Measurements from ENCODE around the gene ACTMAP. TPM values are rescaled to one million over a fixed set of nuclear protein-coding genes. Genes with fewer than 3 reads are reported as not detected.

Gene ACTMAP
- total RNA-seq, 1 experiment from 2014 or later = 3.1 TPM

- DNase-seq = no peak
- Histone ChIP-seq H3K27me3 (ENCODE audit: control insufficient read depth, insufficient read depth, low read length) (no peaks in the 10 kb centered on the region), H3K36me3 (replicated peaks; ENCODE audit: control insufficient read depth, insufficient read depth, low read length) (peaks cover 13% of the 10 kb centered on the region), H3K4me3 (ENCODE audit: insufficient read depth, low read depth, low read length) (no peak overlapping the region)
These were observed 40.5 kb downstream of the ACTMAP start for GRCh38 chr19:40709817-40710216.

GRCh38 chr19:40707615-40708014, 42.7 kb downstream of the ACTMAP start:
- no peaks in the 10 kb centered on the region for H3K27me3 ChIP-seq (ENCODE audit: control insufficient read depth, insufficient read depth, low read length)
- no peak overlapping the region for H3K4me3 ChIP-seq (ENCODE audit: insufficient read depth, low read depth, low read length)
- H3K36me3 ChIP-seq (replicated peaks; ENCODE audit: control insufficient read depth, insufficient read depth, low read length) = peaks cover 16% of the 10 kb centered on the region
- no peak for DNase-seq

GRCh38 chr19:40705950-40706619, 44.2 kb downstream of the ACTMAP start:
- no peak for DNase-seq
- no peaks in the 10 kb centered on the region for H3K27me3 ChIP-seq (ENCODE audit: control insufficient read depth, insufficient read depth, low read length)
- H3K4me3 ChIP-seq (ENCODE audit: insufficient read depth, low read depth, low read length) = no peak overlapping the region
- H3K36me3 ChIP-seq (replicated peaks; ENCODE audit: control insufficient read depth, insufficient read depth, low read length) = peaks cover 17% of the 10 kb centered on the region

GRCh38 chr19:40705362-40705651, 45.0 kb downstream of the ACTMAP start:
- H3K27me3 ChIP-seq (ENCODE audit: control insufficient read depth, insufficient read depth, low read length) = no peaks in the 10 kb centered on the region
- DNase-seq = no peak
- H3K36me3 ChIP-seq (replicated peaks; ENCODE audit: control insufficient read depth, insufficient read depth, low read length) = peaks cover 15% of the 10 kb centered on the region
- no peak overlapping the region for H3K4me3 ChIP-seq (ENCODE audit: insufficient read depth, low read depth, low read length)

- peaks cover 14% of the 10 kb centered on the region for H3K36me3 ChIP-seq (replicated peaks; ENCODE audit: control insufficient read depth, insufficient read depth, low read length)
These were observed 45.6 kb downstream of the ACTMAP start for GRCh38 chr19:40704491-40705361.

GRCh38 chr19:40703029-40703755, 47.1 kb downstream of the ACTMAP start:
- peaks cover 15% of the 10 kb centered on the region for H3K36me3 ChIP-seq (replicated peaks; ENCODE audit: control insufficient read depth, insufficient read depth, low read length)
- DNase-seq = peak; percentile 25
- H3K4me3 ChIP-seq (ENCODE audit: insufficient read depth, low read depth, low read length) = no peak overlapping the region
- H3K27me3 ChIP-seq (ENCODE audit: control insufficient read depth, insufficient read depth, low read length) = no peaks in the 10 kb centered on the region

More at GRCh38 chr19:40704491-40705361, 45.6 kb downstream of the ACTMAP start:
- no peak overlapping the region for H3K4me3 ChIP-seq (ENCODE audit: insufficient read depth, low read depth, low read length)
- no peaks in the 10 kb centered on the region for H3K27me3 ChIP-seq (ENCODE audit: control insufficient read depth, insufficient read depth, low read length)
- no peak for DNase-seq

- H3K36me3 ChIP-seq (replicated peaks; ENCODE audit: control insufficient read depth, insufficient read depth, low read length) = peaks cover 14% of the 10 kb centered on the region
- H3K27me3 ChIP-seq (ENCODE audit: control insufficient read depth, insufficient read depth, low read length) = no peaks in the 10 kb centered on the region
- DNase-seq = peak; percentile 90
- no peak overlapping the region for H3K4me3 ChIP-seq (ENCODE audit: insufficient read depth, low read depth, low read length)
These were observed 47.8 kb downstream of the ACTMAP start for GRCh38 chr19:40702337-40703012.

DNA sequence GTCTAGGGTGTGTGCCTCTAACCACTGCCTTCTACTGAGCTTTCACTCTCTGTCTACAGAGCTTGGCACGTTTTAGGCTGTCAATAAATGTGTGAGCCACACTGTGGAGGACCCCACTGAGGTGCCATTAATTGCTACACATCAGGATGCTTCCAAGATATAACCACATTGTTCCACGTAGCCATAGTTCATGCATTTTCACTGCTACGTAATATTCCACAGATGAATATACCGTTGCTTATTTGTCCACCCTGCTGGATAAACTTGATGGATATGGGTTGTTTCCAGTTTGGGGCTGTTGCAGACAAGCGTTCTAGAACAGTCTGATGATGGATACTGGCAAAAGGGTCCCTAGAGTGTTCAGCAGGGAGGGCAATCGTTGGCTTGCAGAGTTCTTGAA, 48.5 kb downstream of the ACTMAP start:
- no peak overlapping the region for H3K4me3 ChIP-seq (ENCODE audit: insufficient read depth, low read depth, low read length)
- peaks cover 15% of the 10 kb centered on the region for H3K36me3 ChIP-seq (replicated peaks; ENCODE audit: control insufficient read depth, insufficient read depth, low read length)
- H3K27me3 ChIP-seq (ENCODE audit: control insufficient read depth, insufficient read depth, low read length) = no peaks in the 10 kb centered on the region
- no peak for DNase-seq

- Histone ChIP-seq H3K4me3 (ENCODE audit: insufficient read depth, low read depth, low read length) (no peak overlapping the region), H3K36me3 (replicated peaks; ENCODE audit: control insufficient read depth, insufficient read depth, low read length) (peaks cover 14% of the 10 kb centered on the region), H3K27me3 (ENCODE audit: control insufficient read depth, insufficient read depth, low read length) (no peaks in the 10 kb centered on the region)
- DNase-seq = peak; percentile 35
These were observed 50.2 kb downstream of the ACTMAP start for GRCh38 chr19:40700083-40700482.

- peaks cover 8% of the 10 kb centered on the region for H3K36me3 ChIP-seq (replicated peaks; ENCODE audit: control insufficient read depth, insufficient read depth, low read length)
- DNase-seq = no peak
- no peak overlapping the region for H3K4me3 ChIP-seq (ENCODE audit: insufficient read depth, low read depth, low read length)
- H3K27me3 ChIP-seq (ENCODE audit: control insufficient read depth, insufficient read depth, low read length) = no peaks in the 10 kb centered on the region
These were observed 53.3 kb downstream of the ACTMAP start for GRCh38 chr19:40697007-40697406.

GRCh38 chr19:40695881-40696280, 54.4 kb downstream of the ACTMAP start:
- Histone ChIP-seq H3K36me3 (replicated peaks; ENCODE audit: control insufficient read depth, insufficient read depth, low read length) (peaks cover 5% of the 10 kb centered on the region), H3K4me3 (ENCODE audit: insufficient read depth, low read depth, low read length) (no peak overlapping the region), H3K27me3 (ENCODE audit: control insufficient read depth, insufficient read depth, low read length) (no peaks in the 10 kb centered on the region)
- no peak for DNase-seq

GRCh38 chr19:40693896-40694295, 56.4 kb downstream of the ACTMAP start:
- Histone ChIP-seq H3K36me3 (replicated peaks; ENCODE audit: control insufficient read depth, insufficient read depth, low read length) (peaks cover 2% of the 10 kb centered on the region), H3K27me3 (ENCODE audit: control insufficient read depth, insufficient read depth, low read length) (no peaks in the 10 kb centered on the region)
- no peak for DNase-seq

GRCh38 chr19:40693150-40693788, 57.0 kb downstream of the ACTMAP start:
- no peak for DNase-seq
- Histone ChIP-seq H3K27me3 (ENCODE audit: control insufficient read depth, insufficient read depth, low read length) (no peaks in the 10 kb centered on the region), H3K36me3 (replicated peaks; ENCODE audit: control insufficient read depth, insufficient read depth, low read length) (peaks cover 2% of the 10 kb centered on the region), H3K4me3 (ENCODE audit: insufficient read depth, low read depth, low read length) (no peak overlapping the region)

More at GRCh38 chr19:40693896-40694295, 56.4 kb downstream of the ACTMAP start:
- H3K4me3 ChIP-seq (ENCODE audit: insufficient read depth, low read depth, low read length) = no peak overlapping the region

DNA sequence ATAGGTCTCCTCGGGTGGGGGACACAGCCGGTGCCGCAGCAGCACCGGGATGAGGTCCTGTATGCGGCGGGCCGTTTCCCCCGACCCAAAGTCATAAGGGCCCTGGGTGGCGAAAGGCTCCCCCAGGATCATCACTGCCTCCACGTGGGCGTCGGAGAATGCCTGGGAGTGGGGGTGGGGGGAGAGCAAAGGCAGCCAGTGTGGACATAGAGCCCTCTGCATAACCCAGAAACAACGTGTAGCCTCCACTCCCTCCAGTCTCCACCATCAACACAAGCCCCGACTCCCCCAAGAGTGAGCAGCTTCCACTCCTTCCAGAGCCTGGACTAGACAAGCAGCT, 58.1 kb downstream of the ACTMAP start:
- Histone ChIP-seq H3K36me3 (replicated peaks; ENCODE audit: control insufficient read depth, insufficient read depth, low read length) (peaks cover 2% of the 10 kb centered on the region), H3K27me3 (ENCODE audit: control insufficient read depth, insufficient read depth, low read length) (no peaks in the 10 kb centered on the region), H3K4me3 (ENCODE audit: insufficient read depth, low read depth, low read length) (no peak overlapping the region)
- DNase-seq = no peak

All from H7 (cell line).